SJSA1 (cell line): ENCODE results near the gene SKI. TPM values are rescaled to one million over a fixed set of nuclear protein-coding genes. Genes with fewer than 3 reads are reported as not detected.
"Not testable (repeated sequence)": the region's sequence is repeated elsewhere in the genome, so short reads cannot be mapped to it uniquely, and the experiment has no call there.

Experiments
- DNase-seq, 2 experiments: peaks; one replicate each; pipeline ENCODE4 v3.0.0-alpha.2; 2015 to 2020; ENCODE audit warnings: low spot score in 2 of 2, low read depth in 1 of 2
- H3K27ac ChIP-seq: fragments of 250-450 bp; sonication (Bioruptor Pico); 2 replicates; pipeline ENCODE4 v1.5.1; 2020; ENCODE audit warnings: mild to moderate bottlenecking, moderate library complexity
- H3K27me3 ChIP-seq: fragments of 250-450 bp; sonication (Bioruptor Pico); replicated peaks from 2 replicates; pipeline ENCODE4 v1.5.1; 2020; ENCODE audit warnings: mild to moderate bottlenecking, moderate library complexity
- H3K36me3 ChIP-seq: fragments of 250-450 bp; sonication (Bioruptor Pico); 2 replicates; pipeline ENCODE4 v1.5.1; 2020; ENCODE audit warnings: mild to moderate bottlenecking
- H3K4me1 ChIP-seq: fragments of 250-450 bp; sonication (Bioruptor Pico); replicated peaks from 2 replicates; pipeline ENCODE4 v1.6.1; 2021; ENCODE audit warnings: mild to moderate bottlenecking
- H3K4me3 ChIP-seq: fragments of 250-450 bp; sonication (Bioruptor Pico); 2 replicates; pipeline ENCODE4 v1.5.1; 2020; ENCODE audit warnings: mild to moderate bottlenecking
- H3K9me3 ChIP-seq: fragments of 250-450 bp; sonication (Bioruptor Pico); replicated peaks from 2 replicates; pipeline ENCODE4 v1.5.1; 2020; ENCODE audit warnings: mild to moderate bottlenecking
- total RNA-seq: library from RNA; depleted of rRNA; stranded (reverse); fragments of >200 nt; shearing (Covaris generic); gene quantifications from 2 replicates; pipeline ENCODE4 v1.2.3, GENCODE V29; 2014

Gene SKI
- total RNA-seq, 1 experiment from 2014 or later: 9.6 TPM

DNA sequence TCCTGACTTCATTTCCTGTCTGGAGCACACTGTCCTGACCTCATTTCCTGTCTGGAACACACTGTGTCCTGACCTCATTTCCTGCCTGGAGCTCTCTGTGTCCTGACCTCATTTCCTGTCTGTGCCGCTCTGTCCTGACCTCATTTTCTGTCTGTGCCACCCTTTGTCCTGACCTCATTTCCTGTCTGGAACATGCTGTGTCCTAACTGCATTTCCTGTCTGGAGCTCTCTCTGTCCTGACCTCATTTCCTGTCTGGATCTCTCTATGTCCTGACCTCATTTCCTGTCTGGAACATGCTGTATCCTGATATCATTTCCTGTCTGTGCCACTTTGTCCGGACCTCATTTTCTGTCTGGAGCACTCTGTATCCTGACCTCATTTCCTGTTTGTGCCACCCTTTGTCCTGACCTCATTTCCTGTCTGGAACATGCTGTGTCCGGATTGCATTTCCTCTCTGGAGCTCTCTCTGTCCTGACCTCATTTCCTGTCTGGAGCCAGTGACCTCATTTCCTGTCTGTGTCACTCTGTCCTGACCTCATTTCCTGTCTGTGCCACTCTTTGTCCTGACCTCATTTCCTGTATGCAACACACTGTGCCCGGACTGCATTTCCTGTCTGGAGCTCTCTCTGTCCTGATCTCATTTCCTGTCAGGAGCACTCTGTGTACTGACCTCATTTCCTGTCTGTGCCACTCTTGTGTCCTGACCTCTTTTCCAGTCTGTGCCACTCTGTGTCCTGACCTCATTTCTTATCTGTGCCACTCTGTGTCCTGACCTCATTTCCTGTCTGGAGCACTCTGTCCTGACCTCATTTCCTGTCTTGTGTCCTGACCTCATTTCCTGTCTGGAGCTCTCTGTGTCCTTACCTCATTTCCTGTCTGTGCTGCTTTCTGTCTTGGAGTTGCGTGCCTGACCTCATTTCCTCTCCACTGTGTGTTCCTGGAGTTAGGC, 27.6 kb downstream of the SKI start:
- H3K27ac ChIP-seq: peak overlapping the region; percentile 54
- DNase-seq: peak; percentile 64 to 69
- no peaks in the 10 kb centered on the region for H3K27me3 ChIP-seq
- peaks cover 15% of the 10 kb centered on the region for H3K4me1 ChIP-seq
- H3K4me3 ChIP-seq: no peak overlapping the region
- peaks cover 4% of the 10 kb centered on the region; the same call in 1 of the 2 replicates for H3K9me3 ChIP-seq
- peaks cover 21% of the 10 kb centered on the region for H3K36me3 ChIP-seq

DNA sequence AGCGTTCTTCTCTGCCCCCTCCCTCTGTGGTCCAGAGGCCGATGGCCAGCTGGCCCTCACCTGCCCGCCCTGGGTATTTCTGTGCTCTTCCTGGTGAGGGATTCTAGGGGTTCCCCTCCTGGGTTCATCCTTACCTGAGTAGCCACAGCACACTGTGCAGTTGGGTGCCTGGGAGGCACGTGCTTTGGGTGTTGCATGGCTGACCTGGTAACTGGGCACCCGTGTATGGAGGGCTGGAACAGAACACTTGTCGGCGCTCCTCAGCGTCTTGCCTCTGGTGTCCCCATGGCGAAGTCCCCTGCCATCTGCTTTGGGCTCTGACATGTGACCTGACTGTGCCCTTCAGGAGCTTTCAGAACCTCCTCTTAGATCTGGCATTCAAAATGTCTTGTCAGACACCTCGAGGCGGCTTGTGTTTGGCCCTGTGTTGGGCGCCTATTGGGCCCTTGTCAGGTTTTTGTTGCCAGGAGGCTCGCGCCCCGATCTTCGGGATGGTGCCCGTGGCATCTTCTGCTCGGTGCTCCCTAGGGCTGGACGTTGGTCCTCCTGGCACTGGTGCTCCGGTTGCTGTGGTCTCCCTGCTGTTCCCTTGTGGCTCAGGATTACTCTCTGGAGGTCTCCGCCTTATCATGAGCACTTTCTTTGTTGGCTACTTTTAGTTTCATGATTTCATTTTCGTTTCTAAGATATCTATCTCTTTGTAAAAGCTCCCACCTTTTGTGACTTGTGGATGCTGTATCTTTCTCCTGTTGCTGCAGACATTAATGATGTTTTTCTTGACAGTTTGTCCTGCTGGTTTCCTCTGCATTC, 28.5 kb downstream of the SKI start:
- Histone ChIP-seq H3K27ac (peak overlapping the region; percentile 54), H3K4me1 (peaks cover 15% of the 10 kb centered on the region), H3K36me3 (peaks cover 21% of the 10 kb centered on the region), H3K9me3 (peaks cover 4% of the 10 kb centered on the region; the same call in 1 of the 2 replicates), H3K4me3 (no peak overlapping the region), H3K27me3 (no peaks in the 10 kb centered on the region)
- DNase-seq: no peak

DNA sequence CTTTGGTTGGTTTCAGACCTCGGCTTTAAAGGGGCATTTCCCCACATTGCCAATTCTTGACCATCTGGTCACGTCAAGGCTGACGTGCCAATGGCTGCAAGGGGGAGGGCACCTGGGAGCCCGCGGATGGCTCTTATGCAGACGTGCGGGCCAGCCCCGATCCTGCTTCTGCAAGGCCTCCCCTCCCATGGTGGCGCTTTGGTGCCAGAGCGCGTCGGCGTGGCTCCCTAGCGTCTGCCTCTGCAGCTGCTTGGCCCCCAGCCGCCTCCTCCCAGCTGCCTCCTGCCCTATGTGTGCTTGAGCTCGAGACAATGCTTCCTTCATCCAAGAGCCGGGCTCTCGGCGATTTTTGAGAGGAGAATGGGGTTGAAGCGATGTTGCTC, 29.1 kb downstream of the SKI start:
- no peaks in the 10 kb centered on the region for H3K27me3 ChIP-seq
- H3K36me3 ChIP-seq: peaks cover 21% of the 10 kb centered on the region
- DNase-seq: peak; percentile 45 to 63
- H3K4me1 ChIP-seq: peaks cover 15% of the 10 kb centered on the region
- peak overlapping the region; percentile 28 for H3K27ac ChIP-seq
- peaks cover 4% of the 10 kb centered on the region; the same call in 1 of the 2 replicates for H3K9me3 ChIP-seq
- no peak overlapping the region for H3K4me3 ChIP-seq

DNA sequence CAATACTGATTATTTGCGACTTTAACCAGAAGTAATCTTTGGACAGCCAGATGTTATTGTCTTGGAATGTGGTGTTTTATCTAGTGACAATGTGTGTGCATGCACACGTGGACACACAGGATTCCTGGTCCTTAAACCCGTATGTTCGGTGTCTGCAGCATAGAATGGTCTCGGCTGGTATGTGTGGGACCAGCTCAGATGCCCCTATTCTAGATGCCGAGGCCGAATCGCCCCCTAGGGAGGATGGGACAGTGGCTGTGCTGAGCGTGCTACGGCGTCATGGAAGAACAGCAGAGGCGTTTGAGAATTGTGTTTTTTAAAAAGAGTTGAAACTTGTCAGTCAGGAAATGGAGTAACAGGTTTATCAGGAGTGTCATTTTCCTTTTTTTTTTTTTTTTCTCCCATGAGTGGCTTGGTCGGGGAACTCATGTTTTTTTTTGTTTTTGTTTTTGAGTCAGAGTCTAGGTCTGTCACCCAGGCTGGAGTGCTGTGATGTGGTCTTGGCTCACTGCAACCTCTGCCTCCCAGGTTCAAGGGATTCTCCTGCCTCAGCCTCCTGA, 30.1 kb downstream of the SKI start:
- H3K9me3 ChIP-seq: peaks cover 4% of the 10 kb centered on the region; the same call in 1 of the 2 replicates
- no peaks in the 10 kb centered on the region for H3K27me3 ChIP-seq
- no peak for DNase-seq
- H3K4me1 ChIP-seq: peaks cover 15% of the 10 kb centered on the region
- H3K36me3 ChIP-seq: peaks cover 20% of the 10 kb centered on the region
- no peak overlapping the region for H3K4me3 ChIP-seq
- H3K27ac ChIP-seq: no peak overlapping the region

DNA sequence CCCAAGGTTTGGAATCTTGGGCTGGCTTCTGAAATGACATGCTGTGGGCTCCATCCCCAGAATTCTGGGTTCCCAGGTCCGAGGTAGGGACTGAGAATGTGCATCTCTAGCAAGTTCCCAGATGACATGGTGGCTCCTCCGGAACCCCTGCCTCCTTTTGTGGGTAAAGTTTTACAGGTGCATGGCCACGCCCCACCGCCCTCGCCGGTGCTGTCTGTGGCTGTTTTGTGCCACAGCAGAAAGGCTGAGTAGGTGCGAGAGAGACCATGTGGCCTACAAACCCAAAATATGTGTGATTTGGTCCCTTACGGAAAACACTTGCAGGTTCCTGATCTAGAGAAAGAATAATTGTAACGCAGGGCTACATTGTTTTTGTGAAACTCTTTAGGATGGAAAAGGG, 30.9 kb downstream of the SKI start:
- no peak overlapping the region for H3K27ac ChIP-seq
- peaks cover 4% of the 10 kb centered on the region; the same call in 1 of the 2 replicates for H3K9me3 ChIP-seq
- no peak for DNase-seq
- peaks cover 12% of the 10 kb centered on the region for H3K36me3 ChIP-seq
- H3K4me3 ChIP-seq: no peak overlapping the region
- no peaks in the 10 kb centered on the region for H3K27me3 ChIP-seq
- peaks cover 15% of the 10 kb centered on the region for H3K4me1 ChIP-seq

DNA sequence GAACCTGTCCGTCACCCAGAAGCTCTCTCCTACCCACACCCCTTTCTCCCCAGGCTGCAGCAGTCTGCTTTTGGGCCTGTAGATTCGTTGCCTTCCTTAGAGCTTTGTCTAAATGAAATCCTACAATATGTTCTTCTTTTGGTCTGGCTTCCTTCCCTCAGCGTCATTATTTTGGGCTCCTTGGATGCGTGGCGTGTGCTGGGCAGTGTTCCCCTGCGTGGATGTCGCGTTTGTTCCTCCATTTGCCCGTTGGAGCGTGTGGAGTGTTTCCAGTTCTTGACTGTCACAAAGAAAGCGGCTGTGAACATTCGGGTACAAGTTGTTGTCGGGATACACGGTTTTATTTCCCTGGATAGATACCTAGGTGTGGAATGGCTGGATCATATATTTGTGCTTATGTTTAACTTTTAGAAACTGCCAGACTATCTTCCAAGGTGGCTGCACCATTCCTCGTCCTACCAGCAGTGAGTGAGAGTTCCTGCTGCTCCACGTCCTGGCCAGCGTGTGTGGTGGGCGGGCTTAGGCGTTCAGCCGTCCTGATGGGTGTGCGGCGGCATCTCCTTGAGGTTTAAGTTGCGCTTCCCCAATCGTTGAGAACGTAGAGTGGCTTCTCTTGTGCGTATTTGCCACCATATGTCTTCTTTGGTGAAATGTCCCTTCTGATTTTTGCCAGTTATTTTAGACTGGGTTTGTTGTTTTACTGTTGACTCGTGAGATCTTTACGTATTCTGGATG, 31.7 kb downstream of the SKI start:
- H3K4me1 ChIP-seq: peaks cover 15% of the 10 kb centered on the region
- H3K9me3 ChIP-seq: peaks cover 3% of the 10 kb centered on the region; the same call in 1 of the 2 replicates
- H3K36me3 ChIP-seq: peaks cover 4% of the 10 kb centered on the region
- H3K27me3 ChIP-seq: no peaks in the 10 kb centered on the region
- H3K27ac ChIP-seq: no peak overlapping the region
- no peak overlapping the region for H3K4me3 ChIP-seq
- DNase-seq: no peak

DNA sequence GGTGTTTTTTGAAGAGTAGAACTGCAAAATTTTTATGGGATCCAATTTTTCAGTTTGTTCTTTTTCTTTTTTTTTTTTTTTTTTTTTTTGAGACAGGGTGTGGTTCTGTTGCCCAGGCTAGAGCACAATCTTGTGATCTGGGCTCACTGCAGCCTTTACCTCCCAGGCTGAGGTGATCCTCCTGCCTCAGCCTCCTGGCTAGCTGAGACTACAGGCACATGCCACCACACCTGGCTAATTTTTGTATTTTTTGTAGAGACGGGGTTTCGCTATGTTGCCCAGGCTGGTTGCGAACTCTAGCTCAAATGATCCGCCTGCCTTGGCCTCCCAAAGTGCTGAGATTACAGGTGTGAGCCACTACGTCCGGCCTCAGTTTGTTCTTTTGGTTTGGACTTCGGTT, 32.4 kb downstream of the SKI start:
- H3K9me3 ChIP-seq, H3K27ac ChIP-seq, DNase-seq, H3K27me3 ChIP-seq, H3K4me3 ChIP-seq, H3K36me3 ChIP-seq: not testable (repeated sequence)
- peaks cover 15% of the 10 kb centered on the region for H3K4me1 ChIP-seq

DNA sequence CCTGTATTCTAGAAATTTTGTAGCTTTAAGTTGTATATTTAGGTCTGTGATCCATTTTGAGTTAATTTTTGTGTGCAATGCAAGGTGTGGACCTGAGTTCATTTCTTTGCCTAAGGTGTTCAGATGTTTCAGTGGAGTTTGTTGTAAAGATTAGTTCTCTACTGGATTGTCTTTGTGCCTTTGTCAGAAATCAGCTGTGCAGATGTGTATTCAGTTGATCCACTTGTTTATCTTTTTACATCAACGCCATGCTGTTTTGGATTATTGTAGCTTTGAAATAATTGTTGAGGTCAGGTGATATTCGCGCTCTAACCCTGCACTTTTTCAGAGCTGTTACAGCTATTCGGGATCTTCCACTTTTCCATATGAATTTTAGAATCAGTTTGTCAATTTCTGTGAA, 32.8 kb downstream of the SKI start:
- Histone ChIP-seq H3K27ac (no peak overlapping the region), H3K36me3 (no peaks in the 10 kb centered on the region), H3K9me3 (no peaks in the 10 kb centered on the region; the same call in 1 of the 2 replicates), H3K27me3 (no peaks in the 10 kb centered on the region), H3K4me3 (no peak overlapping the region), H3K4me1 (peaks cover 15% of the 10 kb centered on the region)
- no peak for DNase-seq

DNA sequence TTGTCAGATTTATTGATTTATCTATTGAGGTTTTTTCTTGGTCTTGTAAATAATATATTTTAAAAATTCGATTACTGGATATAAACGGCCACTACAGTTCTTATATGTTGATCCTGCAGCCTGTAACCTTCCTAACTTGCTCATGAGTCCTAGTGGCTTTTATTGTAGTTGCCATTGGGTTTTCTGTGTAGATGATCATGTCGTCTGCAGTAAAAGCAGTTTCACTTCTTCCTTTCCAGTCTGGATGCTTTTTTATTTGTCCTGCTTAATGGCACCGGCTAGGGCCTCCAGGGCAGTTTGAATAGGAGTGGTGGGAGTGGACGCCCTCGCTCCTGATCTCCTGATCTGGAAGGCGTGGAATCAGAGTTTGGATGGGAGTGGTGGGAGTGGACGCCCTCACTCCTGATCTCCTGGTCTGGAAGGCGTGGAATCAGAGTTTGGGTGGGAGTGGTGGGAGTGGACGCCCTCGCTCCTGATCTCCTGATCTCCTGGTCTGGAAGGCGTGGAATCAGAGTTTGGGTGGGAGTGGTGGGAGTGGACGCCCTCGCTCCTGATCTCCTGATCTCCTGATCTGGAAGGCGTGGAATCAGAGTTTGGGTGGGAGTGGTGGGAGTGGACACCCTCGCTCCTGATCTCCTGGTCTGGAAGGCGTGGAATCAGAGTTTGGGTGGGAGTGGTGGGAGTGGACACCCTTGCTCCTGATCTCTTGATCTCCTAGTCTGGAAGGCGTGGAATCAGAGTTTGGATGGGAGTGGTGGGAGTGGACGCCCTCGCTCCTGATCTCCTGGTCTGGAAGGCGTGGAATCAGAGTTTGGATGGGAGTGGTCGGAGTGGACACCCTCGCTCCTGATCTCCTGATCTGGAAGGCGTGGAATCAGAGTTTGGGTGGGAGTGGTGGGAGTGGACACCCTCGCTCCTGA, 33.6 kb downstream of the SKI start:
- DNase-seq, H3K4me3 ChIP-seq, H3K36me3 ChIP-seq, H3K9me3 ChIP-seq, H3K27ac ChIP-seq, H3K4me1 ChIP-seq, H3K27me3 ChIP-seq: not testable (repeated sequence)

DNA sequence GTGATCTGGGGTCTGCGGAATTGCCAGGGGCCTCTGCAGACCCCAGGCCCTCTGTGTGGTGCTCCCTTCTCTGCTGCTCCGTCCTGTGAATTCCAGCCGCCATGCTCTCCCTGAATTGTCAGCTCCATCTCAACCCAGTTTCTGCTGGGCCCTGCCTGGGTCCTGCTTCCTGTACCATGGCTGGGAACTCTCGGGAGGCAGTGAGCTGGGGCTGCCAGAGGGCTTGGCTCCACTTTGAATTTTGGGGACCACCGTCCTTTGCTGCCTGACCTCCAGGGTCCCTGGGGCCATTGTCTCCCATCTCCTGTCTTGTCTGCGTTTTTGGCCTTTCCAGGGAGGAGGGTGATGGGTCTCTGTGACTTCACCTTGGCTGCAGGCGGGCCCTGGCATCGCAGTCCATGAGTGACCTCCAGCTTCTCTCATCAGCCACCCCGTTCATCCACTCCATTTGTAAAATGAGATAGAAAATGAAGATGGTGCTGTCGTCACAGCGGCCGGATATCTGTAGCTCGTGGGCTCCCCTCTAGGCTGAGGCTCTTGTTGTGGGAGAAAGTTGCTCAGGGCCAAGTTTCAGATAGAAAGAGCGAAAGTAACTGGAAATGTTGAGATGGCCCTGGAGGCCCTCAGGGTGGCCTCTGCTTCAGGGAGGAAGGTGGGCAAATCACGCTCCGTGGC, 38.3 kb downstream of the SKI start:
- H3K9me3 ChIP-seq: no peaks in the 10 kb centered on the region
- H3K4me3 ChIP-seq: no peak overlapping the region
- no peak for DNase-seq
- no peak overlapping the region for H3K27ac ChIP-seq
- H3K27me3 ChIP-seq: no peaks in the 10 kb centered on the region
- 0 out of 2 replicates have a peak, but pooled peaks cover 5% of the 10 kb centered on the region for H3K4me1 ChIP-seq
- no peaks in the 10 kb centered on the region; the same call in 1 of the 2 replicates for H3K36me3 ChIP-seq

DNA sequence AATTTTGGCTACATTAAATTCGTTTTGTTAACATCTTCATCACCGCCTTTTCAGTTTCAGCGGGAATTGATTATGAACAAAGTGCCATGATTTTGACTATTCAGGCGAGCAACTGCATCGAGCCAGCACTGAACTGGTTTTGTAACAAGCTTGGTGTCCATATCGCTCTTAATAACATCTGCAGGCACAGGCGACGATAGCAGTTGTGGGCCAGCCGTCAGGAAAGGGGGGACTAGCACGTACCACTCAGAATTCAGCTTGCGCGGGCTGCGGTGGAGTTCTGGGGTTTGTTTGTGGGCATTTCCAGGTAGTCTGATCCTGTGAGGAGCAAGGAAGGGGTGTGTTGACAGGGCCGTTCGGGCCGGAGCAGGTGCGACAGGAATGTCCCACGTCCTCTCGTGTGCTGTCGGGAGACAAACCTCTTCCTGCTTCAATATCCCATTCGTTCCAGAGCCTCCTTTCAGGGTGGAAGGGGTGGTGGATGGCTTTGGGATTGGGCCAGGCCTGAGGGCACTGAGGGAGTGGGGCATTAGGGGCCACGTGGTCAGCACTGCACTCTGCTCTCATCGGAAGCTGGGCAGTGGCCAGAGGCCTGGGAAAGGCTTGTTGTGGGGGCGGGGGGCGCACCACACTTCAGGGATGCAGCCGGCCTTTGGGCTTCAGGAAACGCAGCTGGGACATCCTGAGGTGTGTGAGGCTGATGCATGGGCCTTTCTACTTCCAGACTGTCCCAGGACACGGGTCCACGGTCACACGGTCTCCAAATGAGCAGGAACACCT, 39.1 kb downstream of the SKI start:
- no peak overlapping the region for H3K27ac ChIP-seq
- H3K4me3 ChIP-seq: no peak overlapping the region
- 0 out of 2 replicates have a peak, but pooled peaks cover 5% of the 10 kb centered on the region for H3K4me1 ChIP-seq

More for the DNA sequence above, 39.1 kb downstream of the SKI start:
- no peak for DNase-seq
- Histone ChIP-seq H3K27me3 (no peaks in the 10 kb centered on the region), H3K36me3 (no peaks in the 10 kb centered on the region; the same call in 1 of the 2 replicates), H3K9me3 (no peaks in the 10 kb centered on the region)
